22Rv1 (cell line): ENCODE data around the gene MYO1C.

Experiments
- H3K27ac ChIP-seq: fragments of 450-650 bp; 2 replicates; pipeline ENCODE4 v1.5.1; 2017
- CTCF ChIP-seq: fragments of 450-650 bp; IDR thresholded peaks from 2 replicates; pipeline ENCODE4 v1.5.1; 2017; ENCODE audit warnings: mild to moderate bottlenecking
- ZFX ChIP-seq: fragments of 450-650 bp; IDR thresholded peaks from 2 replicates; pipeline ENCODE4 v1.6.1; 2017; ENCODE audit warnings: antibody characterized with exemption, borderline replicate concordance

Gene MYO1C

GRCh38 chr17:1505586-1505985, 13.1 kb upstream of the MYO1C start:
- peak overlapping the region; percentile 63; the same call in 1 of the 2 replicates for H3K27ac ChIP-seq
- TF ChIP-seq ZFX: no peak
- no peak for TF ChIP-seq CTCF

GRCh38 chr17:1504866-1505265, 12.4 kb upstream of the MYO1C start:
- peak overlapping the region; percentile 63 for H3K27ac ChIP-seq
- TF ChIP-seq ZFX: no peak
- no peak for TF ChIP-seq CTCF

GRCh38 chr17:1503699-1504098, 11.2 kb upstream of the MYO1C start:
- H3K27ac ChIP-seq: peak overlapping the region; percentile 63
- TF ChIP-seq ZFX (no peak), CTCF (no peak)

GRCh38 chr17:1498869-1499268, 6.4 kb upstream of the MYO1C start:
- TF ChIP-seq CTCF (no peak), ZFX (no peak)
- no peak overlapping the region for H3K27ac ChIP-seq

- H3K27ac ChIP-seq: no peak overlapping the region
- TF ChIP-seq CTCF: no peak
- no peak for TF ChIP-seq ZFX
Measured at GRCh38 chr17:1498233-1498632, 5.7 kb upstream of the MYO1C start.

- no peak for TF ChIP-seq CTCF
- TF ChIP-seq ZFX: no peak
- H3K27ac ChIP-seq: no peak overlapping the region
Measured at GRCh38 chr17:1497831-1498230, 5.3 kb upstream of the MYO1C start.

- TF ChIP-seq ZFX (no peak), CTCF (no peak)
- no peak overlapping the region for H3K27ac ChIP-seq
Measured at GRCh38 chr17:1496869-1497268, 4.4 kb upstream of the MYO1C start.
